NOMO-1 treated with dmso at 0.1 percent for 144 hours (cell line): Measurements from ENCODE around the gene SPATA7.

Source experiments
- DNase-seq: peaks from one replicate; lab custom pipeline; 2025; ENCODE audit not compliant: unreplicated experiment; lab: John Stamatoyannopoulos, UW

SPATA7 gene

DNA sequence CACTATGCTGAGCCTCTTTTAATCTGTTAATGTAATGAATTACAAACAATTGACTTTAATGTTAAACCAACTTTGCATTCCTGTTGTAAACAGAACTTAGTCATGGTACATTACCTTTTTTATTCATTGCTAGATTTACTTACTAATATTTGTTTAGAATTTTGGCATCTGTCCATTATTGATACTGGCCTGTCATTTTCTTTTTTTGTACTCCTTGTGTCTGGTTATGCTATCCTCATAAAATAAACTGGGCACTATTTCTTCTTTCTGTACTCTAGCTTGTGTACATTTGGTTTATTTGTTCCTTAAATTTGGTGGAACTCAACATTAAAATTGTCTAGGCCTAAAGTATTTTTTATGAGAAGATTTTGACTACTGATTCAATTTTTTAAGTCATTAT, 32.1 kb downstream of the SPATA7 start:
- DNase-seq = no peak

DNA sequence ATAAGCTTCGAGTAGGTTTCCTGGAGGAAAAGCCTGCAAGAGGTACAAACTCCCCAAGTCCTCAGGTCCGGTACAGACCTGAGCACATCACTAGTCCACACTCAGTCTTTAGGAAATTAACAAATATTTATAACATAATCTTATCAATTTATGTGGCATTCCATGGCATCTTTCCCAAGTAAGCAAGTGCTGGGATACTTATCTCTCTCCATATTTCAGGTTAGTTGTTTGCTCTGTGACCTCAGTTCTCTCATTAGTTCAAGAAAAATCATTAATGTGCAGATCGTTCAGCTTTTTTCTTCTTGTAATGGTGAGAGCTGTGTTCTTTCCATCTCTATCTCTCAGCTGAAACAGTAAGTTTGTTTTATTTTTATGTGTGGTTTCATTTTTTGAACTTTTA, 34.7 kb downstream of the SPATA7 start:
- DNase-seq = no peak

DNA sequence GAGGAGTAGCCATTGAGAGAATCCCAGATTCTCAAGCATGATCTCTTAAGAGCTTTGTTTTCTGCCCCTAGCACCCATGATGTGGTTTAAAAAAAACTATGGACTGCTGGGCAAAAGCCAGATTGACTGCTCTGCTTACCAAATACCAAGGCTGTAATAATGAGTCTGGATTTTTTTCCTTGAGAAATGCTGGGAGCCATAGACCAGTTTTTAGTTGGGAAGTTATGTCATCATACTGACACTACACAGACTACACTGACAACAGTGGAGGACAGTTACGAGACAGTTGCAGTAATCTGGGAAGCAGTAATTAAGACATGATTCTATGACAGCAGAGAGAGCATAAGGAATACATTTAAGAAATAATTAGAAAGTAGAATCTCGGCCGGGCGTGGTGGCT, 35.8 kb downstream of the SPATA7 start:
- DNase-seq = no peak

DNA sequence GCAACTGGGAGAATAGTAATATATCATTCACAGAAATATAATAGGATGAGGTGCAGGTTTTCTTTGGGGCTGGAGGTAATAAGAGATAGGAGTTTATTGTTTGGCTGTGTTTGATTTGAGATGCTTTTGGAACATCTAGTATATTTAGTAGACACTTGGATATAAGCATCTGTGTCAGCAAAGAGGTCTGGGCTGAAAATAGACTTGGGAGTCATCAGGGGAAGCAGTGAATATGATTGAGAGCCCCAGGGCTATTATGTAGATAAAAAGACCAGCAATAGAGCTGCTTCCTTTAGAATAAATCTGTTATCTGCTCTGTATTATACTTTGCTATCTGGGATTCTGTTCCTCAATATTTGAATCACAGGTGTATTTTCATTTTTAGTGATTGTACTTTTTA, 36.6 kb downstream of the SPATA7 start:
- DNase-seq = no peak

DNA sequence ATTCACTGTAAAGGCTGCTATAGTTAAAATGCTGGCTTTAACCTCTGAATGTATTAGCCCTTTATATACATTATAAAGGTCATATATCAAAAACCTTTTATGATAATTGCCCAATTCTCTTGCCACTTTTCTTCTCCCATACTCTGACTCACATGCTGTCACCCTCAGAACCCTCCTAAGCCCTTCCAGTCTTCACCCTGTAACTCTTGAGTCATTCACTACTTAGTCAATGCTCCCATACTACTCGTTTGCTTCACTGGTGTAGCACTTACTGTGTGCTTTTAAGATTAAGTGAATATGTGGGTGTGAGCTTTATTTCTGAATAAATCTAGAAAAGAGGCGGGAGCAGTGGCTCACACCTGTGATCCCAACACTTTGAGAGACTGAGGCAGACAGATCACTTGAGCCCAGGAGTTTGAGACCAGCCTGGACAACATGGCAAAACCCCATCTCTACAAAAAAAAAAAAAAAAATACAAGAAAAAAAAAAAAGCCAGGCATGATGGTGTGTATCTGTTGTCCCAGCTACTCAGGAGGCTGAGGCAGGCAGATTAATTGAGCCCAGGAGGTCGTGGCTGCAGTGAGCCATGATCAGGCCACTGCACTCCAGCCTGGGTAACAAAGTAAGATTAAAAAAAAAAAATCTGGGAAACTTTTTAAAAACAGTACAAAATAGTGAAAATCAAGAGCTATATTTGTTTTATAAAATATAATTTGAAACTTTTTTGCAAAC, 37.6 kb downstream of the SPATA7 start:
- no peak for DNase-seq

DNA sequence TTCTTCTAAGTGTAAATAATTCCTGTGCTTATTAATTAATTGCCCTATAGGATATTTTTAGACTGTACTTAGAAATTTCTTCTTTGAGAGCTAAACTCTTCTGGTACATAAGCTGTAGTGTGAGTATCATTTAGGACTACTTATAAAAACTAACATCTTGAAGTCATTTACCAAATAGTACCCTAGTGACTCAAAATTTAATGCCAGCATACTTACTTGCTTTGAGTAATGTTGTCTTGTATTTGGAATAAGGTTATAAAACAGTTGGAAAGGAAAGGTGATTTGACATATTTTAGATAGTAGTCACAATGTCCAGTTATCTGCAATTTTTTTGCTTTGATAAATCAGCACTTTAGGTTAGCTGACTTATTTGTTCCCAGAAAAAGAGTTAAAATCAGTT, 39.1 kb downstream of the SPATA7 start:
- DNase-seq = no peak

DNA sequence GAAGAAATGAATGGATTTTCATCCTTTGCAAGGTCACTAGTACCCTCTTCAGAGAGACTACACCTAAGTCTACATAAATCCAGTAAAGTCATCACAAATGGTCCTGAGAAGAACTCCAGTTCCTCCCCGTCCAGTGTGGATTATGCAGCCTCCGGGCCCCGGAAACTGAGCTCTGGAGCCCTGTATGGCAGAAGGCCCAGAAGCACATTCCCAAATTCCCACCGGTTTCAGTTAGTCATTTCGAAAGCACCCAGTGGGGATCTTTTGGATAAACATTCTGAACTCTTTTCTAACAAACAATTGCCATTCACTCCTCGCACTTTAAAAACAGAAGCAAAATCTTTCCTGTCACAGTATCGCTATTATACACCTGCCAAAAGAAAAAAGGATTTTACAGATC, 40.8 kb downstream of the SPATA7 start:
- no peak for DNase-seq

DNA sequence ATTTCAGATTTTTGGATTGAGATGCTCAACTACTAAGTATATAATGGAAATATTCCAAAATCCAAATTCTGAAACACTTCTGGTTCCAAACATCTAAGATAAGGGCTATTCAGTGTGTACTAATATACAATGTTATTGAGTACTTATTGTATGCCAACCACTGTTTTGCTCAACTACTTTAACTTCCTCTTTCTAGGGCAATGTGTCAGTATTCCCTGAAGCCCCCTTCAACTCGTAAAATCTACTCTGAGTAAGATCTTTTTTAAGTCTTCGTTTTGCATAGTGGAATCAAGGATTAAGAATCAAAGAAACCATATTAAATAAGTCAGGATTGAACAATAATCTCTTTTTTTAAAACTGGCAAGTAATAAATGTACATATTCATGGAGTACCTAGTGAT, 45.5 kb downstream of the SPATA7 start:
- no peak for DNase-seq

DNA sequence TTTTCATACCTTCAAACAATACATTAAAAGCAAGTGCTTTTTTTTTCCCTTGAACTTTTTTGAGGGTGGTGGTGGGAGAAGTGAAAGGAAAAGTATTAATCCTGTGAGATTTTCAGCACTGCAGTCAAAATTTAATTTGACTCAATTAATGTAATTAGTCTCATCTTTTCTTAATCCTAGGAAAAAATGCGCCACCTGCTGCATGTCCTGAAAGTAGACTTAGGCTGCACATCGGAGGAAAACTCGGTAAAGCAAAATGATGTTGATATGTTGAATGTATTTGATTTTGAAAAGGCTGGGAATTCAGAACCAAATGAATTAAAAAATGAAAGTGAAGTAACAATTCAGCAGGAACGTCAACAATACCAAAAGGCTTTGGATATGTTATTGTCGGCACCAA, 52.2 kb downstream of the SPATA7 start:
- DNase-seq = no peak

DNA sequence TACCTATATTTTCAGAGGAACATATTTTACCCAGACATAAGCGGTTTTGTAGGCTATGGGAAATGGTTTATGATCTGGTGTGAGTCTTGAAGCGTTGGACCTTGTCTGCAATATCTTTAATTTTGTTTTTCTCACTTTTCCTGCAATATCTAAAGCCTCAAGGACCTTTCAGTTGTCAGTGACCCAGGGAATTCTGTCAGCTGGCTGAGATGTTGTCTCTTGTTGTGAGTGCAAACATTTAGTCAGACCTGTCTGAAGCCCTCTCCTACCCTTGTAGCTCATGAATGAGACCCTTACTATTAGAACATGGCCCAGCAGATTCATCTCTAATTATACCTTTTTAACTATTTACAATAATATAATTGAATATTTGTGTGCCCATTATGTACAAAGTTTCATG, 53.6 kb downstream of the SPATA7 start:
- no peak for DNase-seq

DNA sequence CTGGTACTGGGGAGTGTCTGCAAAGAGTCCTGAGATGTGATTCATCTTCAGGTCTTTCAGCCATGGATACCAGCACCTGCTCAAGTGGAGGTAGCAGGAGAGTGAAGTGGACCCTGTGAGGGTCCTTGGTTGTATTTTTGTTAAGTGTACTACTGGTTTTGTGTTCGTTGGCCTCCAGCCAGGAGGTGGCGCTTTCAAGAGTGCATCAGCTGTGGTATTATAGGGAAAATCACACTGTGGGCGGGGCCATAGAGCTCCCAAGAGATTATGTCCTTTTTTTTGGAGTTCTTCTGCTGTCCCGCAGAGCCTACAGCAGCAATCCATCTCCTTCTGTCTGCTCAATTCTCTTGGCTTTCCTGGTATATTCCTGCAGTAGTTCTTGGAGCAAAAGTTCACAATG, 66.8 kb downstream of the SPATA7 start:
- DNase-seq = no peak

DNA sequence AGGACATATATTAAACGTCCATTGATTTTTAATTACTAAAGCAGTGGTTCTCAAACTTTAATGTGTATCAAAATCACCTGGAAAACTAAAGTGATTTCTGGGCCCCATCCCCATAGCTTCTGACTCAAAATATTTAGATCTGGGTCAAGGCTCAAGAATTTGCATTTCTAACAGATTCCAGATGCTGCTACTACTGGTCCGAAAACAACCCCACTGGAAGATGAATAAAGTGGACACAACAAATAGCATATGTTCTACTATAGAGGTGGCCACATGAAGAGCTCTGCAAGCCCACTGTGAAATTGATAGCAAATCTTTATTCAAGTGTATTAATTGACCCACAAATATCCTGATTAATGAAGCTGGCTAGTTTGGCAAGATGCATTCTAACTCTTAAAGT, 69.4 kb downstream of the SPATA7 start:
- DNase-seq = no peak

DNA sequence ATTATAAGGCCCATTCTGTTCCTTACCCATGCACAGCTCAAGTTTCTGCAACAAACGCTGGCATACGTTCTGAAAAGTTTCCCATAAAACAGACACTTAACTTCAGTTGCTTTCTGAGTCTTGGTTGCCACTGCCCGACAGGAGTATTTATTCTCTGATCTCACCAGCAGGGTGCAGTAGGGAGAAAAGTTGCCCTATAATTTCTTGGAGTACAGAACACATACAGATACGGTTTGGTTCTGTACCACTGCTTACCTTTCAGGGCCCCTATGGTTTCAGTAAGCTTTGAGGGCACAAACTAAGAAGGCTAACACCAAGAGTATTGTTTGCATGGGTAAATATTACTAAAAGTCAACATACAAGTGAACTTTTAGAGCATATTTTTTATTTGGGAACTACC, 77.9 kb downstream of the SPATA7 start:
- peak; percentile 7 for DNase-seq

DNA sequence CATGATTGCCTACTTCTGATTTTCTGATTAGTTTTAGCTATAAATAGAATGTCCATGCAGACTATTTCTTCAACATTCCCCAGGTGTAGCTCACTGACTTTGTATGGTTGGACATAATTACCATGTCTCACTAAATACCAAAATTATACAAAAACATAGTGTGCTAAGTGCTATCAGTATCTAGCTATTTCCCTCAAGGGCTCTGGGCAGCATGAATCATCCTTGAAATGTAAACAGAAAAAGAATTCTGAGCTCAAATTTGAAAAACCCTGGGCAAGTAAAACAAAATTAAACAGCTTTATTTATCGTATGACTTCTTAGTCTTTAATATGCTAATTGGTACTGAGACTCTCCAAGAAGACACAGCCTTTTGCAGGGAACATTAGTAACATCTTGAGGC, 82.9 kb downstream of the SPATA7 start:
- DNase-seq = no peak

DNA sequence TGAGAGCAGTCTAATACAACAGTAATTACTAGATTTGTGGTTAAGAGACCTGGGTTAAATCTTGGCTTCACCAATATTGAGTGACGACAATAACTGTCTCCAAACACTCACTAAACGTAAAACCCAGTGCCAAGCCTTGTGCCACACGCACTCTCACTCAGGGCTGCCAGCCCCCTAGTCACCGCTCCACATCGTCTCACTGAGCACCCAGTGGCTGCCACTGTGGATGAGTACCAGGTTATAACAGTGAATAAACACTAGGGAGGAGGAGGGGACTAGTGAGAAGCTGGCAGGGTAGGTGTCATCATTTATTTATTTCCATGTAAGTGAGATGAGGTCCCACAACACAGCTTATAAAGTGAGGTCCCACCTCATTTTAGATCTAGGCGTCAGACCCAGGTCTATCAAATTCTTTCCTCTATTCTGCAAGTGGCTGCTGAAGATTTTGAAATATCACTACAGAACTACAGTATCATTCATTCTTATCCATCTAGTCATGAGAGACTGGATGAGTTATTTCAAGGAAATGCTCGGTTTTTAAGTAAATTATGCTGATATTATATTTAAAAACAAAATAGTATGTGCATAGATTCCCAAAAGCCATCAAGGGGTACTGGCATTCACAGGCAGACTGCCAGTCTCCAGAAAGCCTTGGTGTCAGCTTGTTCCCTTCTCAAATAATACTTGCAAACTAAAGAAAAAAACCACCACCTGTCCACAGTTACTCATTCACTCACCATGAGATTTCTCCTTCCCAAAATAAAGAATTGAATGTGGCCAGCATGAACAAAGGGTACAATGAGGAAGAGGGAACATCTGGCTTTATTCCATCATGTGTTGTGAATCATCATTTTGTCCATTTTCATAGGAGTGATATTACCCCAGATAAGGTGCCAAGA, 85.3 kb downstream of the SPATA7 start:
- DNase-seq = no peak

DNA sequence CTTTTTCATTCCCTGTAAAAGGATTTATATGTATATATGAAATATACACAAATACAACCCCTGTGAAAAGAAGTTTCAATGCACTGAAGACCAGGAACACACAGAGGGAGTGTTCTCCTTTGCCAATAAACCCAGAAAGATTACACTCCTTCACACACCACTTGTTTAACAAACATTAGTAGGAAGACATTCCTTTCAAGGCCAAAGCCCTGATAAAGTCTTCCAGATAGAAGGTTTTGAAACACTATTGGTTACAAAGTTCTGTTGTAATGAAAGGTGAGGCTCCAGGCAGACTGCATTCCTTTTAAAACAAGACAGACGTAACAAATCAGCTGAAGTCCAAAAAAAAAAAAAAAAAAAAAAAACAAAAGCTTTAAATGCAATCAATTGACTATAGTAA, 88.3 kb downstream of the SPATA7 start:
- no peak for DNase-seq

DNA sequence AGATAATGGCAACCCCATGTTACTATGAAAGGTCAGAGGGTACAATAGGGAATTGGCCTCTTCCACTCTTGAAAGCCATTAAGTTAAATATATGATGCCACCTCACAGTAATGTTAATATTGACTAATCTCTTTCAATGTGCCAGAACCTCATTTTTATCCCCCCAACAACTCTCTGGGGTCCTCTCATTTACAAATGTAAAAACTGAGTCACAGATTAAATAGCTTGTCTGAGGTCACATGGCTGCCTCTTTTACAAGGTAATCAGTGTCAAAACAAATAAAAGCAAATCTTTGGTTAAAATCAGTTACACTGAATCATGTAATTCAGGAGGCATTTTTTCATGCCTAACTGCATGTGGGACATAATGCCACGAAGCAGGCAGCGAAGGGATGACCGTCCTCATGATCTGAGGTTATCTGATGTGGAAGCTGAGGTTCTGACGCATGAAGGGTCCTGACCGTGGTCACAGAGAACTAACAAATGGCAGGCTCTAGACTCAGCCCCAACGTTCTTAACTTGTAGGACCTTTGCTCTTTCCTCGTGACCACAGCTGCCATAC, 90.8 kb downstream of the SPATA7 start:
- DNase-seq = no peak

DNA sequence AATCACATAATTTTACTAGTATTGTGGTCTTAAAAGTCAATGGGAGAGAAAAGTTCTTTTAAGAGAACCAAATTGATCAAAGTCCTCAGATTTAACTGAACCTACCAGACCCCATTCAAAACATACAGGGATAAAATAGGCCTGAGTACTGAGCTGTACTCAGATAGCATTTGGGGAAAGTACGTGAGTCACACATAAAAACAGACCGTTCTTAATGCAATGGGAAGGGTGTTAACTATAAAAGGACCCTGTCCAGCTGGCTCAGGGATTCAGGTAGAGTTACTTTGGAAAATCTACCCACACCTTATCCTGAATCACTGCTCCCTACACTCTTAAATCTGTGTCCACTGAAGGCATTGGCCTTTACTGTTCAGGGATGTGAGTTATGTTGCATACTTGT, 91.4 kb downstream of the SPATA7 start:
- DNase-seq = no peak

DNA sequence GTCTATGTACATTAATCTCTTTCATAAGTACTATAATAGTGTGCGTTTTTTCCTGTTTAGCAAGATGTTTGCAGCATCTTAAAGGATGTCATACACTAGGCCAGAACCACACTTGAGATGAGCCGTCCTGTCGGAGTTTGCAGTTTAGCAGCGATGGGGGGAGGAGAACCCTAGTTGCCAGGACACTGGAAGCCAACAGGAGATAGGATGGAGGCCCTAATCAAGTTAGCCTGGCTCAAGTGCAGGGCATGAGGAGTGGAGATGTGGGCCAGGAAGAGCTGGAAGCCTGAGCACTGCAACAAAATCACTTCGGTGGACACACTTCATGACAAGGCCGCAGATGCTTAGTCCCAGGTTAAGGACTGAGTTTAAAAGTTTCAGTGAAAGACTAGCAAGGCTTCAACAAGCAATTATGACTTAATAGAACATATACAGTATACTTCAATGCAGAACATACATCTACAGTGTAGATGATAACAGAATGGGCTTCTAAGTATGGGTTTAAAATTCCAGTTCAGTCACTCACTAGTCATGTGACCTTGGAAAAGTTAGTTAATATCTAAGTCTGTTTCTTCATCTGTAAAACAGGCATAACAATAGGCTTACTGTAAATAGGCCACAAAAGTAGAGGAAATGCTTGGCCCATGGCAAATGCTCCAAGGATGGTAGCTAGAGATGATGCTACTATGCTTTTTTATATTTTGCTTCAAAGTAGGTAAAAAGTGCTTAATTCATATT, 92.2 kb downstream of the SPATA7 start:
- DNase-seq = no peak

DNA sequence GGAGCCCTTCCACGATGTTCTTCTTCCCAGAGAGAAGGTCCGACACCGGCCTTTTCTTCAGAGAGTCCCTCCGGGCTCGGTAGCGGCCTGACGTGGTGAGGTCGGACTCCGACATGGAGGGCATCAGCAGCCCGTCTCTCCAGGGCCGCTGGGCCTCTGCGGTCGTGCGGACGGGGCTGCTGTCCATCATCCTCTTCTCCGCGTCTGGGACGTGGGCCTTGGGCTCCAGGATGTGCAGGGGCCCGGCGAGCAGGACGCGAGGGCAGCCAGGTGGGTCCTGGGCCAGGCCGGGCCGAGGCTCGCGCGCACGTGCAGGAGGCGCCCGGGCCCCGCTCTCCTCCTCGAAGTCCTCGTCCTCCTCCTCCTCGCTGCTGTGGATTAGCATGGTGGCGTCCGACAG, 93.5 kb downstream of the SPATA7 start:
- no peak for DNase-seq

DNA sequence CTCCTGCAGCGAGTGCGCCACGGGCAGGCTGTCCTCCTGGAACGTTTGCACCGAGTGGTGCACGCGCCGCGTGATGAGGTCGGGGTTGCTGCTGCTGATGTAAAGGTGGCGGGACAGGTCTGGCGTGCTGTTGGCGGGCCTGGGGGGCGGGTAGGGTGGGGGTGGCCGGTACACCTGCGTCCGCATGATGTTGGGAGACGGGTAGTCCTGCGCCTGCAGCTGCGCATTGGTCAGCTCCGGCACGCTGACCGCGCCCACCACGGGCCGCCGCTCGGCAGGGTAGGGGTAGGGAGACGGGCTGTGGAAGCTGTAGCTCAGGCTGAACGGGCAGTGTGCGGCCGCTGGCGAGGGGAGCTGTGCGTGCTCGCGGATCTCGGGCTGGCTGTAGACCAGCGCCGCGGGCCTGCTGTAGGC, 94.1 kb downstream of the SPATA7 start:
- DNase-seq = no peak

DNA sequence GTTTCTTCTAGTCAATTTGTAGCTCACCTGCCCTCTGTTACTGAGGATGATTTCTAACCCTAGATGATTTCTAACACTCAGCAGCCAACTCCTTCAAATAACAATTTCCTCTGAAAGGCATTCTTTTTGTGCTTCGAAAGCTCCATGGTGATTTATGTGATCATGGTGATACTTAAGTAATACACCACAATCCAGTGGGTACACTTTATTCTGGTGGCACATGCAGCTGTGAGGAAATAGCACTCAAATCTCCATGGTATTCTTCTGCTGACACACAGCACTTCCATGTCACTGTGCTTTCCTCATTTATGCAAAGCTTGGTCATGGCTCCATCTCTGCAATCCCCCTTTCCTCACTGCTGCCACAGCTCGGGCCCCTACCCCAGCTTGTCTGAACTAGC, 95.6 kb downstream of the SPATA7 start:
- DNase-seq = no peak
